GM18873 (cell line): ENCODE results near the gene ALPP.

Source experiments
- ATAC-seq: cut with Tn5 transposase; IDR thresholded peaks from one replicate; pipeline ENCODE4 v1.9.1; 2021; ENCODE audit warnings: mild to moderate bottlenecking, moderate library complexity, moderate number of reproducible peaks; ENCODE audit not compliant: unreplicated experiment, low FRiP score

The ALPP gene

DNA sequence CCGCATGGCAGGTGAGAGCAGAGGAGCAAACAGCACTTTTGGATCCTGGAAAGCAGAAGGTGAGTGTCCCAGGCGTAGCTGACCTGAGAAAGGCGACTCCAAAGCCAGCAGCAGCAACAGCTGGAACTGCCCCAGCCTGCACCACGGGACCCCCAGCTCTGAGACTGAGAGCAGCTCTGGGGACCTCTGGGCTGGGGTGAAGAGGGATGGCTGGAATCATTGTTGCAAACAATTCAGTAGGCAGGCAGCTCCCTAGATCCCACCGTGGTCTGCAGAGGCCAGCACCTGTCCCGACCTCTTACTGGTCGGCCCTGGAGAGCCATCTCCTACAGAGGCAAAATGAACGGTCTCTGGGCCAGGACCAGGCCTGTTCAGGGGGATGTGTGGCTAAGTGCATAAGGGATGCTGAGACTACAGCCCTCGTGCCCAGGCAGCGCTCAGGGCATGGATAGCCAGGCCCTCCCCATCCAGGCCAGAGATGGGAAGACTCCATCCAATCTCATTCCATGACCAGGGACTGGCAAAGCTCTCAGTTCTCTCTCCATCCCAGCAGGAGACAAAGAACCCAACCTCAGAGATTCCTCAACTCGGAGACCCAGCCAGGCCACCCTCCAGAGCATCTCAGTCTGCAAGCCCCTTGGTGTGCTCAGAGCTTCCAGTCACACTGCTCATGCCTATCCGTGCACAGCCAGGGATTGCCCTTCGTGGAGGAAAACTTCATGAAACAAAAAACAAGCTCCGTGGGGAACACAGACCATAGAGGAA, 38.2 kb upstream of the ALPP start:
- ATAC-seq: no peak

DNA sequence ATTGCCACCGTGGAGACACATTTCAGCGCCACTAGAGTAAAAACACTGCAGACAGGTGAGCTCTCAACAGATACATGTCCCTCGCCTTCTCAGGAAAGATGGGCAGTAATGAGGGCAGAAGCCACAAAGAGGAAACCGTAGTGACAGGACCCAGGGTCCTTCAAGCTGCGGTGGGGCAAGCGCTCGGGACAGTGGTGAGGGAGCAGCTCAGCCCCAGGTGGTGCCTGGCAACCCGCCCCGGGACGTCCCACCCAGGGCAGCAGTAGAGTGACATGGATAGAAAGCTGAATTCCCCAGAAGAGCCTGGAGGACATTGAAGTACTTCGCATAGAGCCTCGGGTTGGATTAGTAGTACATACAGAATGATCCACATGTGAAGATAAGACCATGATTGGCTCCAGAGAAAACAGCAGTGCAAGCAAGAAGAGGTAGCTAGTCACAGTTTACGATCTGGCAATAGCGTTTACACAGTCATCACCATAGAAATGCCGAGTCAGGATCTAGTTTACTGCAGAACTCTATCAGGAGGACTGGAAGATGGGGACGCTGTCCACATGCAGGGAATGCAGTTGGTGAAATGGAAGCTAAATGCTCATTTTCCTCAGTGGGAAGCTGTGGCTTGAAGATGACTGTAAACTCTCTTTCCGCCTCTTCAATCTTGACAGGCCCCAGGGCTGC, 37.4 kb upstream of the ALPP start:
- no peak for ATAC-seq

DNA sequence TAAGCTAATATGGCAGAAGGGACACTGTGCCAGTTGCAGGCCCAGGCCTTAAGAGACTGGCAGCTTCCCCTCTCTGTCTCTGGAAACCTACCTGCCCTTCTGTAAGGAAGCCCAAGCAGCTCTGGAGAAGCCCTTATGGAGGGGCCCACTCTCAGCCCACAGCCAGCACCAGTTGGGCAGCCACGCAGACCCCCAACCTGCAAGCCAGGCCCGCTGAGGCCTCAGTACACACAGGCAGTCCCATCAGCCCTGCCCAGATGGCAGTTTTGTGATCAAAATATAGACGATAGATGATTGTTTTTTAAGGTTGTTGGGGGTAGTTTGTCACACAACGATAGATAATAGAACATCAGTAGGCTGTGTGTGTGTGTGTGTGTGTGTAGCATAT, 36.8 kb upstream of the ALPP start:
- no peak for ATAC-seq

DNA sequence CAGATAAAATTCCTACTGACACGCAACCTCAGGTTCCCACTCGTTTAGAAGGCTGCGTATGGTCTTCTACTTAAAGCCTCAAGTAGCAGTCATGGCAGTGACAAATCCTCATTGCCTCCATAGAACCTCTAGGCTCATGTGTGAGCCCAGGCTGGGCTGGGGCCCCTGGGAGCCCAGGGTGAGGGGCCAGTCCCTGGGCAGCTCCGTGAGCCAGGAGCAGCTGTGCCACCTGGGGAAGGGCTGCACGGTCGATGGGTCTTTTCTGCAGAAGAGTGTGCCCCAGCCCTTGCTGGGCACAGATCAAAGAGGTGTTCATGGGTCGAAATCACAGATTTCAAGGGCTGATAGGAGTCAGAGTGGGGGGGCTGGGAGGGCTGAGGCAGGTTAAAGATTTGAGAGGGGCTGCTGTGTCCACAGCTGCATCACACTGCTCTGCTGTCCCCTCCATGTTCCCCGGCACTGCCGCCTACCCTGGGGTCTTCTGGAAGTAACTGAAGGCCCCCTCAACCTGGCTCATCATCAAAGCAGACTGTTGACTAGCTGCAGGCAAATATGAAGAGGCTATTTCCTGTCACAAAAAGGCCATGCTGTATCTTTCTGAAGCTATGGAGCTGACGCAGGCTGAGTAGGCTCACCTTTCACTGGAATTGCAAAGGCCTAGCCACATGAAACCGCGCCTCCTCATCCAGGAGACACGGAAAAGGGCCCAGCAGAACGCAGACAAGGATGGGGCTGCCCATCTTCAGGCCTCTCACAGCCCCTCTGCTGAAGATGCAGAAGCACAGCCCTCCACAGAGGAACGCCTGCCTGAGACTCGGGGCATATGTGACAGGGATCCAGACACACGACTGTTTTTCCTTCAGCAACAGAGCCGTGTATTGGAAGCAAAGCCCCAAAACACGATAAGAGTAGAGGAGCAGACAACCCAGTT, 35.7 kb upstream of the ALPP start:
- no peak for ATAC-seq

DNA sequence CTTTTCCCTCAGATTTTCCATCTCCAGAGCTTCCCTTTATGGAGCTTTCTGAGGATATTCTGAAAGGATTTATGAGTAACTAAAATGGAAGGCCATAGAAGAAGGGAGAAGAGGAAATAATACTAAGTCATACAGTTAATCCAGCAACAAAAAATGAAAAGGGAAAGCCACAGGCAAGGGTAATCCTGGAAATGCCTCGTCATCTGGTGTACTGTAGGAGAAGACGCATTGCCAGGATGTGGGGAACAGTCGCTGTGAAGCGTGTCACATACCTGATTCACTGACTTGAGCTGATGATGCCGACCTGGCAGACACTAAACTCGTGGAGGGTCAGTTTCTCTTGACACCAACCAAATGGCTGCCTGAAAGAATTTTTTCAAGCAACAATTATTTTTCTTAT, 34.7 kb upstream of the ALPP start:
- ATAC-seq: no peak

DNA sequence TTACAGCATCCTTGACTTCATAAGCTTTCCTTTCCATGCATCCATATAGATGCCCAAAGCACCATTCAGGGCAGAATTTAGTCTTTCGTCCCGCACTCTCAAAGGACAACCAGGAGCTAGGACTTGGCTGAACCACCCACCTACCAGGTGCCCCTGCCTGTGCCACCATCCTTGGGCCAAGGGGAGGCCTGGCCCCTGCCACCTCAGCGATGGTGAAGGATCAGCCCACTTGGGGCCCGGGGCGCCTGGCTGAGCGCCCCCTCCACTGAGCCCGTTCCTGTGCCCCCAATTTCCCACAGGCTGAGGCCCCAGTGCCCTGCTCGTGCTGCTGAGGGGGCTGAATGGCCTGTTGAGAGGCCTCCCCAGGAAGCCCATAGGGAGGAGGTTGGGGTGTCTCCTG, 33.3 kb upstream of the ALPP start:
- ATAC-seq: no peak

DNA sequence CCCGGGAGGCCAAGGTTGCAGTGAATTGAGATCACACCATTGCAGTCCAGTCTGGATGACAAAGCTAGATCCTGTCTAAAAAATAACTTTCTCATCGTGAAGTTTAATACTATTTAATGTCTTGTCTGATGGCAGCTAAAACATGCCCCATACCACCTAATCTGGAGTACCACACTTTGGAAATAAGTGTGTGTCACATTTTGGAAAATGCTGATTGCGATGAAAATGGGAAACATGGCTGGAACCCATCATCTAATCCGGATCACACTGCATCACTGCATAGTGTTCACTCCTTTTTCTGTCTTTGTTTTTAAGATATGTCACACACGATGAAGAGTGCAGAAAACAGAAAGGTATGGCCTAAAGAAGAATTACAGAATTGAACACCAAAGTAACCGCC, 31.2 kb upstream of the ALPP start:
- no peak for ATAC-seq

DNA sequence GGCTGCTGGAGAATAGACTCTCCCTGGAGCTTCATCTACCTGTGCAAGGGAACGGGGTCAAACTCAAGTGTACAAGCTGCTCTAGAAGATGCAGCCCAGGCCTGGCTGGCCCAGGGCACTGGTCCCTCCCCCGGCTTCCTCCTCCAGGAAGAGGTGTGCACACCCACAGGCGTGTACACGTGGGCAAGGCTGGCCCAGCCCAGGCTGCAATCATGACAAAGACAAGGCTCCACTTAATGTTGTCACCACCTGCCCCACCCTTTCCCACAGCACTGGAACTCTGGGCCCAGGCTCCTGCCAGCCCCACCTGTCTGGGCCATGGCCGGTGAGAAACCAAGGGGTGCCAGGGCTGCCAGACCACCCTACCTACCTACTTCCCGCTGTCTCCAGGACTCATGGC, 29.6 kb upstream of the ALPP start:
- no peak for ATAC-seq

DNA sequence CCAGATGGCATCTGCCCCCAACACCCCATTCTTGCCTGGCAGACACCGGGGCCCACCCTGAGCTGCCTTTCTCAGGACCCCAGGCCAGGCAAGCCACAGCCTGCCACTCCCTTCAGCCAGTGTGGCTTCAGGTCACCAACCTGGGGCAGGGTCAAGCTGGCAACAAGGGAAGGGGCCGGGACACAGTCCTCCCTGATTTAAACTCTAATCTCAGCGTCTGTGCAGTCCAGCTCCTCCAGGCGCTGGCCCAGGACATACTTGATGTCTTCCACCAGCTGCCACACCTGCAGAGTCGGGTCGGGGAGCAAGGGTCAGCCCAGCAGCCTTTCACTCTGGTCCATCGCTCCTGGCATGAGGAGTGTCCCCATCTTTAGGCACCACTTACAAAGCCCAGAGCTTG, 29.0 kb upstream of the ALPP start:
- ATAC-seq: no peak

DNA sequence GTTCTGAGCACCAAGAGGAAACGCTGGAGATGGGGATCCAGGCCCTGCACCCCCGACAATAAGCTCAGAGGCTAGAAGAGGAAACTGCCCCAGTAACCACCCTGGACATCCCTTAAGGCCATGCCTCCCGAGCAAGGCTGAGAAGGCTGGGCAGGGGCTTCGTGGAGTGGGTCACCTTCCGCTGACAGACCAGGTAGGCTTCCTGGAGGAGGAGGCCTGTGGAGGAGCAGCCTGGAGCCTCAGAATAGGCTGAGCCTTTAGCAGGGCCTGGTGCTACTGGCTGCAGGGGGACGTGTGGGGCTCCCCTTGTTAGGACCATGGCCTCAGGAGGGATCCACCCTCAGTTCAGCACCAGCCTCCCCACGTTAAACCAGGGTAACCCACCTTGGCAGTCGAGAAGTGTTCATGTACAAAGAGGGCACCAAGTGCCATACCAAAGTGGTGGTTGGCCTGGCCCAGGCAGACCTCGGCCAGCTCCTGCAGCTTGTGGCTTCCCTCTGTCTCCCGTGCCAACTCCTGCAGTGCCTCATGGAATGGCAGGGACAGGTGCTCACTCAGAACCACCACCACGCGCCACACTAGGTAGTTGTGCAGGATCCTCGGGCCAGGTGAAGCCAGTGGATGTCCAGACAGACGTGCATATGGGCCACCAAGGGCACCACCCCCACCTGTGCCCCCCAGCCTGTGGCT, 28.5 kb upstream of the ALPP start:
- ATAC-seq: no peak

DNA sequence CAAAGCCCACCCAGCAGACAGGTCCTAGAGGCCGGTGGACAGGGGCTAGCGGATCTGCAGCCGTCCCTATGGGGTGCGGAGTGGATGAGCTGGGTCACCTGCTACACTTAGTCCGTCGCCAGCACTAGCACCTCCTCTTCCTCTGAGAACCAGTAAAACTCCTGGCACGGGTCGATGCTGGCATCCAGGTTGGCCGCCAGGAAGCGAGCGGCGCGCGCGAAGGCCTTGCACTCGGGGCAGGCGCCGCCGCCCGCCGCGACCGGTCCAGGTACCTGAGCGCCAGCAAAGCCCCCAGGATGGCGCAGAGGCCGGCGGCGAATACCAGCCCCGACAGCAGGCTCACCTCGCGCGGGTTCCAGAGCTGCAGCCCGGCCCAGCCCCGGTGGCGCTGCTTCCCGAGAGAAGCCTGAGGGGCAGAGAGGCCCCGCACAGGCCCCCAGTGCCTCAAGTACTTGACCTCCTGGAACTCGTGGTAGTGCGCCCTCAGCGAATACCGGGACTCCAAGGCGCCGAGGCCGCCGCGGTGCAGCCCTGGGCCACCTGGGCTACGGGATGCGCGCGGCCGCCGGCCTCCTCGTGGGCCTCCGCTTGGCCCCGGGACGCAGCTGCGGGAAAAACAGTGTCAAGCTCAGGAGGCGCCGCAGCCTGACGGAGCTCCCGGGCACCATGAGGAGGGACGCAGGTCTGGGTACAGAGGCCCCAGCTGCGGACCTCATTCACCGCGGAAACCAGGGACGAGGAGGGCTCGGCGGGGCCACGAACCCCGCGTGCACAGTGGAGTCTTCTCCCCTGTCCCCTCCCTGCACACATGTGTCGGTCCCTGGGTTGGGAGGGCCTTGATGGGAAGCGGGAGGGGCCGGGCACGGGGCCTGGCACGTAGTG, 27.5 kb upstream of the ALPP start:
- no peak for ATAC-seq

DNA sequence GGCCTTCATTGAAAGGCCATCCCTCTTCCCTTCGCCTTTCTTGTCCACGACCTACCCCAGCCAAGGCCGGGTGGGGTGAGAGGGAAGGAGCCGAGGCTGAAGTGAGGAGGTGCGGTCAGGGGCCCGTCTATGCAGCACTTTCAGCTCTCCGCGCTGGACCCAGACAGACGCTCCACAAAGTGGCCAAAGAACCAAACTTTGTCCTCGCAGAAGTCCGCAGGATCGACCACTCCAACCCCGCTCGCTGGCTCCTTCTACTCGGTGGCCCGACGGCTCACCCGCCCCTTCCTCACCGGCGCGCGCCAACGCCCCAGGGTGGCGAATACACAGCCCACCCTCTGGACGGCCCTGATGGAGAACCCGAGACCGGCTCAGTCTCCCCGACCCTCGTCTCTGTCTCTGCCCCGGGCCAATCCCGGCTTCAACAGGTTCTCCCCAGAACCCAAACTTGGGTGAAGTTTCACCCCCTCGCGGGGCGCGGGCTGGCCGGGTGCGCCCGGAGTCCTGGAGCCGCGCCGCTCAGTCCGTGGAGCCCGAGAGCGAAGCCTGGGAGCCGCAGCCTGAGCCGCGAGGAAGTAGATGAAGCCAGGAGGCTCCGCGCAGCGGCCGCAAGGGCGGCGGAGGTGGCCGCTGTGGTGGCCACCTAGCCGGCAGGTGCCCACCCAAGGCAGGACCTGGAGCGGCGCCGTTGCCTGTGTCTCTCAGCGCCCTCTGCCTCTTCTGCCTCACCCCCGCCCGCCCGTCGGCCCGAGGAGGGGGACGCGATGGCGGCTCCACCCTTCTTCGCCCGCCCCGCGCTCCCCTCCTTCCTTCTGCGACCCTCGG, 26.7 kb upstream of the ALPP start:
- ATAC-seq: no peak

DNA sequence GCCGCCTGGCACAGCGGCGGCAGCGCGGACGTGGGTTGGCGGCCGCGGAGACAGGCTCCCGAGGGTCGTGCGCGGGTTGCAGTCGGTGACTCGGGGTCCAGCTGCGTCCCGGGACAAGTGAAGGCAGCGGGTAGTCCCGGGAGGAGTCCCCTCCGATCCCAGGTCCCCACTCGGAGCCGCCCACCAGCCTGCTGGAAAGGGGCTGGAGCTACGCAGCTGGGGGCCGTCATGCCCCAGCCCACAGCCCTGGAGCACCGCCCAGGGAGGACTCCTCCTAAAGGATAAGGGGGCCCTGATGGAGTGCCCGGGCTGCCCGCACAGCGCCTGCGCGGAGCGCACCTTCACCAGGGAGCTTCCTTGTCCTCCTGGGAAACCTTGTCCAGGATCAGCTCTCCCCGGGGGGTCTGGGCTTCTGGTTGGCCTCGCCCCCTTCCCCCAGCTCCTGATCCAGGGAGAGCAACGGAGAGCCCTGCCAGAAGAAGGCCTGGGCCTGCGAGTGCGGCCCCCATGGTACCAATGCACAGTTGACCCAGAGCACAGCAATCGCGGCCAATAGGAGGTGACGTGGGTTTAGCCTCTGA, 25.9 kb upstream of the ALPP start:
- ATAC-seq: no peak

DNA sequence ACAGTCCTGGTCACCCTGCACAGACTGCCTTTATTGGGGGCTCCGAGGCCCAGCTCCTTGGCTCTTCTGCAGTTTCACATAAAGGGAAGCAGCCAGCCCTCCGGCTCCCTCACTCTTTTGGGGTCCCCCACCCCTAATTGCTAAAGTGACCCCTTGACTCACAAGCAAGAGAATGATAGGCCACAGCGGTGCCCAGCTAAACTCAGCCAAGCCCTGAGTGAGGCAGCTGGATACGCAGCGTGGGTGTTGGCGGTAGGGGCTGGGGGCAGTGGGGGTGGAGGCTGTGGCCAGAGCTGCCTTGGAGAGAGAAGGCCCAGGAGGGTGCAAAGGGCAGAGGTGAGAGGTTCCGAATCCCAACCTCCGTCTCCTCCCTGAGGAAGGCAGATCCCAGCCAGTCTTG, 25.5 kb upstream of the ALPP start:
- no peak for ATAC-seq

DNA sequence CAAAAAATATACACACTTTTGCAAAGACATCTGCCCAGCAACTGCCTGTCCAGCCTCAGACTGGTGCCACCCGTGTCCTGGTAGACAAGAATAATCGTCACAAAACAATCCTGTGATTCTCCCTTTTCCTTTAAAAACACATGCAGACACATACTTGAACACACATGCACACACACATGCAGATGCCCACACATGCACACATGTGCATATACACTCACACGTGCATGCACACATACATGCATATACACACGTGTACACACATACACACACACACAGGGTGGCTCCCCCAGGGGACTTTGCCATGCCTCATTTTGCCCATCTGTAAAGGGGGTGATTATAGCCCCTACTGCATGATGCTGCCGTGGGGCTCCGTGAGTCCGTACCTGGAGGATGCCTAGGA, 24.9 kb upstream of the ALPP start:
- ATAC-seq: no peak

DNA sequence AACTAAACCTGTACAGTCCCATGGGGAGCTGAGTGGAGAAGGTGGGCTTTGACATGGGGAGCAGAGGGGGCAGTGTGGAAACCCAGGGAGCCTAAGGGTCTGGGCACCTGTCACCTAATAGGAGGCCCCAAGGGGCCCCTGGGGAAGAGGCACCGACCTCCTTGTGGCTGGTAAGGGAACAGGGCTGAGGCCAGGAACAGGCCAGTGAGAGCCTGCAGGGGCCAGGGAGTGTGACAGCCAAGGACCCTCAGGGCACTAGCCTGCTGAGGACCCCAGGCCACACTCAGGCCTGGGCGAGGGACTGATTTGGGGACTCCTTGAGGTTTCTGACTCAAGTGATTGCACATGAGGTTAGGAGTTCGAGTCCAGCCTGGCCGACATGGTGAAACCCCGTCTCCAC, 24.5 kb upstream of the ALPP start:
- no peak for ATAC-seq

DNA sequence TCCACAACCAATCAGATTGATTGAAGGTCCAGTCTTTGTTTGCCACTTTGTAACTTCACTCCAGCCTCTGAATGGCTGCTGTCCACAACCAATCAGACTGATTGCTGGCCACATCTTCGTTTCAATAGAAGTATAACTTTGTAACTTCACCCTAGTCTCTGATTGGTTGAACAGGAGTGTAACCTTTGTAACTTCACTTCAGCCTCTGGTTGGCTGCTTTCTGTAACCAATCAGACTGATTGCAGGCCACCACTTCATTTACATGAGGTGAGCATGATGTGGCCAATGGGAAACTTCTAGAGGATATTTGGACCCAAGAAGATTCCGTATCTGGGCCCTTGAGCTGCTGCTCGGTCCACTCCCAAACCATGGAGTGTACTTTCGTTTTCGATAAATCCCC, 16.9 kb upstream of the ALPP start:
- ATAC-seq: no peak

DNA sequence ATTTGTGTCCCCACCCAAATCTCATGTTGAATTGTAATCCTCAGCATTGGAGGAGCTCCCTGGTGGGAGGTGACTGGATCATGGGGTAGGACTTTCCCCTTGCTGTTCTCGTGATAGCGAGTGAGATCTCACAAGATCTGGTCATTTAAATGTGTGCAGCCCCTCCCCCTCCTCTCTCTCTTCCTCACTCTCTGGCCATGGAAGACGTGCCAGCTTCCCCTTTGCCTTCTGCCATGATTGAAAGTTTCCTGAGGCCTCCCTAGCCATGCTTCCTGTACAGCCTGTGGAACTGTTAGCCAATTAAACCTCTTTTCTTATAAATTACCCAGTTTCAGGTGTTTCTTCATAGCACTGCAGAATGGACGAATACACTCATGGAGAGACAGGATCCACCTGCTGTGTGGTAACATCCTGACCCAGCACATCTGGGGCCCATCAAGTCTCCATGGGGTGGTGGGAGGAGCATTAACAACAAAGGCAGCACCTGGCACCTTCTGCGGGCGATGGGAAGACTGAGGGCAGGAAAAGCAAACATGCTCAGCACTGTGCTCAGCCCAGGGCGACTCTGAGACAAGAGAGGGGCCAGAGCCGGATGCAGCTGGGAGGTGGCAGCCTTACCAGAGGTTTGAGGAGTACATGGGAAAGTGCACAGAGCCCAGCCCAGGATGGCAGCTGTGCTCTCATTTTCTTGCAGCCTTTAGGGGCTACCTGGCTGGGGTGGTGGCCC, 16.2 kb upstream of the ALPP start:
- no peak for ATAC-seq
